HL-60 (cell line): ENCODE data around the gene MLLT3.
A peak's percentile ranks its signal among the peaks of the same experiment; 100 is the strongest.

Experiments
- DNase-seq, 2 experiments: peaks; one replicate each; pipeline ENCODE4 v3.0.0-alpha.2; 2010 to 2020; ENCODE audit warnings: low read depth in 1 of 2, low spot score in 1 of 2
- H3K27ac ChIP-seq: fragments of 250-450 bp; sonication (Bioruptor Pico); replicated peaks from 2 replicates; pipeline ENCODE4 v1.5.1; 2020; ENCODE audit warnings: mild to moderate bottlenecking, moderate library complexity
- H3K27me3 ChIP-seq: fragments of 250-450 bp; sonication (Bioruptor Pico); 2 replicates; pipeline ENCODE4 v1.5.1; 2021; ENCODE audit warnings: mild to moderate bottlenecking, moderate library complexity; ENCODE audit not compliant: insufficient read depth, poor library complexity, severe bottlenecking
- H3K4me3 ChIP-seq: replicated peaks from 2 replicates; pipeline ENCODE4 v1.5.1; 2011; ENCODE audit warnings: mild to moderate bottlenecking, control low read depth, low read length; ENCODE audit not compliant: insufficient read depth
- CTCF ChIP-seq: IDR thresholded peaks from one replicate; pipeline ENCODE4 v1.5.1; 2011; ENCODE audit warnings: low read length, control low read depth, inconsistent platforms; ENCODE audit not compliant: insufficient read depth
- GABPA ChIP-seq: IDR thresholded peaks from 2 replicates; pipeline ENCODE4 v1.6.1; 2012; ENCODE audit warnings: low read depth
- POLR2AphosphoS5 ChIP-seq: IDR thresholded peaks from 2 replicates; pipeline ENCODE4 v1.6.1; 2012; ENCODE audit warnings: low read depth
- REST ChIP-seq: IDR thresholded peaks from 2 replicates; pipeline ENCODE4 v1.6.1; 2012; ENCODE audit warnings: low read depth; ENCODE audit not compliant: insufficient replicate concordance
- SPI1 ChIP-seq: IDR thresholded peaks from 2 replicates; pipeline ENCODE4 v1.6.1; 2012; ENCODE audit warnings: low read depth, mild to moderate bottlenecking, borderline replicate concordance

MLLT3 gene

GRCh38 chr9:20621471-20622329, 599 bp downstream of the MLLT3 start:
- Histone ChIP-seq H3K27me3 (no peaks in the 10 kb centered on the region), H3K27ac (peak overlapping the region; percentile 57), H3K4me3 (peak overlapping the region; percentile 71)
- no peak for TF ChIP-seq SPI1
- TF ChIP-seq CTCF: no peak
- no peak for TF ChIP-seq POLR2AphosphoS5
- no peak for TF ChIP-seq GABPA
- no peak for TF ChIP-seq REST
- peak; percentile 30 to 47 for DNase-seq

- no peak for TF ChIP-seq REST
- no peak for TF ChIP-seq SPI1
- TF ChIP-seq CTCF: no peak
- TF ChIP-seq GABPA: no peak
- no peak for TF ChIP-seq POLR2AphosphoS5
- Histone ChIP-seq H3K4me3 (peak overlapping the region; percentile 71), H3K27ac (peak overlapping the region; percentile 57; the same call in 1 of the 2 replicates), H3K27me3 (no peaks in the 10 kb centered on the region)
- DNase-seq: peak in 1 of 2 experiments; percentile 7
These were observed 1.4 kb downstream of the MLLT3 start for GRCh38 chr9:20620650-20621470.

- no peak for DNase-seq
- H3K27me3 ChIP-seq: no peaks in the 10 kb centered on the region
- H3K27ac ChIP-seq: no peak overlapping the region
- no peak overlapping the region for H3K4me3 ChIP-seq
- TF ChIP-seq SPI1 (no peak), REST (no peak), CTCF (no peak), POLR2AphosphoS5 (no peak), GABPA (no peak)
These were observed 2.7 kb downstream of the MLLT3 start for GRCh38 chr9:20619487-20620200.
